ENCODE measurements around the gene RHBDF2. TPM values are rescaled to one million over a fixed set of nuclear protein-coding genes. Genes with fewer than 3 reads are reported as not detected.
A peak's percentile ranks its signal among the peaks of the same experiment; 100 is the strongest.

RHBDF2 gene
- total and polyA plus RNA-seq, 2 donors (not counting 1 experiment from before 2014, with no cell fraction given): 288 to 482 TPM

- H3K27ac ChIP-seq (ENCODE audit: low read length in 2 of 2): peak overlapping the region in 1 of 2 donors; percentile 23
- no peak overlapping the region for H3K4me3 ChIP-seq (ENCODE audit: control extremely low read depth in 1 of 5, extremely low read depth in 1 of 5, insufficient read depth in 1 of 5, low read depth in 2 of 5, low read length in 4 of 5)
- Mint-ChIP-seq H3K9me3 (ENCODE audit: insufficient read depth) (no peaks in the 10 kb centered on the region), H3K27ac (peak overlapping the region; percentile 38), H3K4me1 (peaks cover 37% of the 10 kb centered on the region), H3K27me3 (no peaks in the 10 kb centered on the region), H3K4me3 (no peak overlapping the region)
- TF ChIP-seq EZH2 (IDR thresholded peaks at IDR 0.05; ENCODE audit: borderline replicate concordance, insufficient read depth, low read depth, low read length, poor library complexity, severe bottlenecking) (no peak), CTCF (IDR thresholded peaks at IDR 0.05) (no peak)
- ATAC-seq (ENCODE audit: low read depth) (no peak), DNase-seq (no peak)
- H3K9me3 ChIP-seq (ENCODE audit: control extremely low read depth in 1 of 3, control insufficient read depth in 2 of 3, insufficient read depth in 1 of 3, low read length in 2 of 3): no peaks in the 10 kb centered on the region
- intact Hi-C loops (cut with micrococcal nuclease): loop anchor here (5.0 kb wide), 1 partner anchor 78 kb away; no protein-coding TSS in a partner anchor
- peaks cover 0 to 57% of the 10 kb centered on the region in 2 experiments for H3K36me3 ChIP-seq (replicated peaks in 1 of 2; ENCODE audit: control extremely low read depth in 1 of 2, control insufficient read depth in 1 of 2, extremely low read depth in 1 of 2, insufficient read depth in 2 of 2, low read length in 1 of 2)
- POLR2A ChIA-PET: interaction anchor here (0.9 to 1.9 kb wide), 3 partner anchors 24 to 32 kb away, joined by 3 to 5 read pairs (median 3); no protein-coding TSS in a partner anchor
- peaks cover 5% of the 10 kb centered on the region for H3K79me2 ChIP-seq (ENCODE audit: control insufficient read depth, insufficient read depth, low read length)
- CTCF ChIA-PET: interaction anchor here (1.1 to 16.1 kb wide), 4 partner anchors 11 to 61 kb away, joined by 5 to 442 read pairs (median 25); partner anchors contain the start of gene RHBDF2
- H4K20me1 ChIP-seq (ENCODE audit: control insufficient read depth, insufficient read depth, low read length, poor library complexity, severe bottlenecking): peaks cover 30% of the 10 kb centered on the region
- no peaks in the 10 kb centered on the region for H3K27me3 ChIP-seq (replicated peaks in 1 of 4; ENCODE audit: control extremely low read depth in 1 of 4, control insufficient read depth in 3 of 4, insufficient read depth in 4 of 4, low read length in 3 of 4)
- H2AFZ ChIP-seq (ENCODE audit: insufficient read depth, low read depth, low read length, poor library complexity, severe bottlenecking): no peak overlapping the region
- WGBS (ENCODE audit: insufficient coverage): 99% methylated on average over 37 of the region's 38 CpGs
- no peak overlapping the region for H3K4me2 ChIP-seq (replicated peaks; ENCODE audit: low read depth, low read length, poor library complexity, severe bottlenecking)
- peaks cover 12 to 39% of the 10 kb centered on the region in 2 donors for H3K4me1 ChIP-seq (ENCODE audit: control insufficient read depth in 2 of 2, insufficient read depth in 2 of 2, low read length in 2 of 2)
- H3K9ac ChIP-seq (ENCODE audit: low read length): no peak overlapping the region
Measured at GRCh38 chr17:76469076-76469990, 31.9 kb downstream of the RHBDF2 start.

All from B cell (primary cell).